ENCODE measurements around the gene MSI2. TPM values are rescaled to one million over a fixed set of nuclear protein-coding genes. Genes with fewer than 3 reads are reported as not detected.

The MSI2 gene
- total RNA-seq, 3 donors from 2014 or later = 13.4 to 89.1 (median 71.1) TPM

DNA sequence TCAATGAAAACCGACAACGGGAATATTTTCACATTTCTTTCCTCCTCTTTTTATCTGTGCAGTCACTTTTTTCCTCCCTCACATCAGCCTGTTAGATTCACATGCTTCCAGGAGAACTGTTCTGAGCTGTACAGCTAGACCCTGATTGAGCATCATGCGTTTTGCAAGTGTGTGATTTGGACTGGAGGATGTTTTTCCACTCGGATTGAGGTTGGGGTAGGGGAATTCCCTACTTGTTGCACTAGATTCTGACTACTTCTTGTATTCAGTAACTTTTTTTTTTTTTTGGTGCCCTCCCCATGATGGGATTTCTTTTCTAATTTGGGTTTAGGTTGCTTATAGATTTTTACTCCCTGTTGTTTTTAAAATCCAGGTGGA is 4.8 kb downstream of the MSI2 start:
- intact Hi-C loops (cut with DNase I; ENCODE audit: low total_unique reads) = no loop called here
- no peaks in the 10 kb centered on the region for H3K9me3 ChIP-seq
- no peaks in the 10 kb centered on the region for H3K36me3 ChIP-seq
- no peak overlapping the region for H3K27ac ChIP-seq
- no peak for DNase-seq (ENCODE audit: low spot score in 2 of 2)
- TF ChIP-seq POLR2AphosphoS5 (IDR thresholded peaks at IDR 0.05) (no peak), CTCF (IDR thresholded peaks at IDR 0.05) (no peak), POLR2A (IDR thresholded peaks at IDR 0.05) (no peak)
- H3K4me3 ChIP-seq = no peak overlapping the region
- H3K4me1 ChIP-seq = peaks cover 4 to 5% of the 10 kb centered on the region in 2 donors
- no peaks in the 10 kb centered on the region for H3K27me3 ChIP-seq

DNA sequence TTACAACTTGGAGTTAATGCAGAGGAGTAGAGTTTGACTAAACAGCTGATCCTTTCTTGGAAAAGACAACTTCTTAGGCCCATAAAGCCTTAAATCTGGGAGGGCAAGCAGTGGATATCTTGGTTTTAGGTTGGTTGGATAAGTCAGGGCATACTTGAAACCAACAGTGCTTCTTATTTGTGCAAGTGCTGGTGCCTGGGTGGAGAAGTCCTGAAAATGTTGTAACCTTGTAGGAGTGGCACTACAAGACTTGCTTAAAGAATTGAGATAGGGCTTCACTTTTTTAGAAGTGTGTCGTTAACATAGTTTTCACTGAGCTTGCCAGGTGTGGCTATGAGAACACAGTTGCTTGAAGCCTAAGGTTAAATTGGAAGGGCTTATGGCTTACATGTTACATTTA is 6.2 kb downstream of the MSI2 start:
- peaks cover 4 to 5% of the 10 kb centered on the region in 2 donors for H3K4me1 ChIP-seq
- no peaks in the 10 kb centered on the region for H3K27me3 ChIP-seq
- intact Hi-C loops (cut with DNase I; ENCODE audit: low total_unique reads) = no loop called here
- no peak overlapping the region for H3K4me3 ChIP-seq
- DNase-seq (ENCODE audit: low spot score in 2 of 2) = no peak
- no peaks in the 10 kb centered on the region for H3K36me3 ChIP-seq
- no peaks in the 10 kb centered on the region for H3K9me3 ChIP-seq
- TF ChIP-seq POLR2AphosphoS5 (IDR thresholded peaks at IDR 0.05) (no peak), CTCF (IDR thresholded peaks at IDR 0.05) (no peak), POLR2A (IDR thresholded peaks at IDR 0.05) (no peak)
- H3K27ac ChIP-seq = no peak overlapping the region

DNA sequence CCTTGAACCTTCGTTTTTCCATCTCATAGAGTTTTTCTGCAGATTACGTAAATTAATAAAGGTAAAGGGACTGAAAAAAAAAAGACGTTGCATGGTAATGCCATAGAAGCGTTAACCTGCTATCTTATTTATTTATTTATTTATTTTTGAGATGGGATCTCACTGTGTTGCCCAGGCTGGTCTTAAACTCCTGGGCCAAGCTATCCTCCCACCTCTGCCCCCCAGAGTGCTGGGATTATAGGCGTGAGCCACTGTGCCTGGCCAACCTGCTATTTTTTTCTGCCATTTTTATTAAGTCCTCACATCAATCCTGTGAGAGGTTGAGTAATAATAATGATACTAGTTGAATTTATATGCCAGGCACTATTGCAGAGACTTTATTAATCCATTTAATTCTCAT is 7.9 kb downstream of the MSI2 start:
- no peak overlapping the region for H3K27ac ChIP-seq
- no peaks in the 10 kb centered on the region for H3K27me3 ChIP-seq
- no peaks in the 10 kb centered on the region for H3K9me3 ChIP-seq
- no peaks in the 10 kb centered on the region for H3K36me3 ChIP-seq
- no peak for DNase-seq (ENCODE audit: low spot score in 2 of 2)
- no peak for TF ChIP-seq POLR2AphosphoS5 (IDR thresholded peaks at IDR 0.05)
- peaks cover 0 to 5% of the 10 kb centered on the region in 2 donors for H3K4me1 ChIP-seq
- H3K4me3 ChIP-seq = no peak overlapping the region
- intact Hi-C loops (cut with DNase I; ENCODE audit: low total_unique reads) = no loop called here

GRCh38 chr17:57264776-57265175 is 8.5 kb downstream of the MSI2 start:
- Histone ChIP-seq H3K27me3 (no peaks in the 10 kb centered on the region), H3K27ac (no peak overlapping the region), H3K36me3 (no peaks in the 10 kb centered on the region), H3K9me3 (no peaks in the 10 kb centered on the region), H3K4me3 (no peak overlapping the region), H3K4me1 (peaks cover 0 to under 1% of the 10 kb centered on the region in 2 donors)
- TF ChIP-seq CTCF (IDR thresholded peaks at IDR 0.05) (no peak), POLR2AphosphoS5 (IDR thresholded peaks at IDR 0.05) (no peak), POLR2A (IDR thresholded peaks at IDR 0.05) (no peak)
- DNase-seq (ENCODE audit: low spot score in 2 of 2) = peak in 1 of 2 donors; percentile 39
- intact Hi-C loops (cut with DNase I; ENCODE audit: low total_unique reads) = no loop called here

GRCh38 chr17:57266902-57267311 is 10.6 kb downstream of the MSI2 start:
- intact Hi-C loops (cut with DNase I; ENCODE audit: low total_unique reads) = no loop called here
- Histone ChIP-seq H3K4me3 (no peak overlapping the region), H3K27me3 (no peaks in the 10 kb centered on the region), H3K4me1 (no peaks in the 10 kb centered on the region), H3K36me3 (no peaks in the 10 kb centered on the region), H3K9me3 (no peaks in the 10 kb centered on the region), H3K27ac (no peak overlapping the region)
- no peak for DNase-seq (ENCODE audit: low spot score in 2 of 2)
- TF ChIP-seq CTCF (IDR thresholded peaks at IDR 0.05) = no peak
- no peak for TF ChIP-seq POLR2A (IDR thresholded peaks at IDR 0.05)
- TF ChIP-seq POLR2AphosphoS5 (IDR thresholded peaks at IDR 0.05) = no peak

GRCh38 chr17:57268181-57268580 is 11.9 kb downstream of the MSI2 start:
- H3K4me3 ChIP-seq = no peak overlapping the region
- no peak for DNase-seq (ENCODE audit: low spot score in 2 of 2)
- no peak overlapping the region for H3K27ac ChIP-seq
- TF ChIP-seq POLR2A (IDR thresholded peaks at IDR 0.05) (no peak), CTCF (IDR thresholded peaks at IDR 0.05) (no peak), POLR2AphosphoS5 (IDR thresholded peaks at IDR 0.05) (no peak)
- H3K4me1 ChIP-seq = no peaks in the 10 kb centered on the region
- H3K27me3 ChIP-seq = no peaks in the 10 kb centered on the region
- intact Hi-C loops (cut with DNase I; ENCODE audit: low total_unique reads) = no loop called here
- H3K9me3 ChIP-seq = no peaks in the 10 kb centered on the region
- no peaks in the 10 kb centered on the region for H3K36me3 ChIP-seq
